Measurements from ENCODE around the gene CAMK1.
"Not testable (repeated sequence)": the region's sequence is repeated elsewhere in the genome, so short reads cannot be mapped to it uniquely, and the experiment has no call there.

Gene CAMK1

GRCh38 chr3:9778143-9779074 is 8.7 kb upstream of the CAMK1 start:
- peak overlapping the region; percentile 70 for H3K27ac ChIP-seq
- no peak for DNase-seq (ENCODE audit: low read depth, low spot score)

- DNase-seq (ENCODE audit: low read depth, low spot score), result no peak
- peak overlapping the region; percentile 70 for H3K27ac ChIP-seq
Observed at GRCh38 chr3:9777694-9778021, 7.9 kb upstream of the CAMK1 start.

GRCh38 chr3:9776896-9777693 is 7.3 kb upstream of the CAMK1 start:
- peak overlapping the region; percentile 70 for H3K27ac ChIP-seq
- DNase-seq (ENCODE audit: low read depth, low spot score), result no peak

- not testable (repeated sequence) for DNase-seq (ENCODE audit: low read depth, low spot score); H3K27ac ChIP-seq
Observed at GRCh38 chr3:9771007-9771406, 1.3 kb upstream of the CAMK1 start.

- no peak overlapping the region for H3K27ac ChIP-seq
- DNase-seq (ENCODE audit: low read depth, low spot score), result no peak
Observed at GRCh38 chr3:9770276-9770812, 597 bp upstream of the CAMK1 start.

GRCh38 chr3:9769012-9769411 is 735 bp downstream of the CAMK1 start:
- H3K27ac ChIP-seq, result no peak overlapping the region
- no peak for DNase-seq (ENCODE audit: low read depth, low spot score)

- no peak overlapping the region for H3K27ac ChIP-seq
- DNase-seq (ENCODE audit: low read depth, low spot score), result no peak
Observed at GRCh38 chr3:9768141-9768775, 1.5 kb downstream of the CAMK1 start.

- no peak overlapping the region for H3K27ac ChIP-seq
- no peak for DNase-seq (ENCODE audit: low read depth, low spot score)
Observed at GRCh38 chr3:9767418-9767817, 2.3 kb downstream of the CAMK1 start.

- DNase-seq (ENCODE audit: low read depth, low spot score), result no peak
- H3K27ac ChIP-seq, result no peak overlapping the region
Observed at GRCh38 chr3:9765865-9766264, 3.9 kb downstream of the CAMK1 start.

- DNase-seq (ENCODE audit: low read depth, low spot score), result no peak
Observed at GRCh38 chr3:9762871-9763270, 6.9 kb downstream of the CAMK1 start.

GRCh38 chr3:9761919-9762318 is 7.8 kb downstream of the CAMK1 start:
- no peak overlapping the region for H3K27ac ChIP-seq

More at GRCh38 chr3:9762871-9763270, 6.9 kb downstream of the CAMK1 start:
- H3K27ac ChIP-seq, result no peak overlapping the region

GRCh38 chr3:9760779-9761505 is 8.8 kb downstream of the CAMK1 start:
- H3K27ac ChIP-seq, result no peak overlapping the region
- DNase-seq (ENCODE audit: low read depth, low spot score), result no peak

More at GRCh38 chr3:9761919-9762318, 7.8 kb downstream of the CAMK1 start:
- no peak for DNase-seq (ENCODE audit: low read depth, low spot score)

GRCh38 chr3:9757427-9757826 is 12.3 kb downstream of the CAMK1 start:
- no peak overlapping the region for H3K27ac ChIP-seq
- DNase-seq (ENCODE audit: low read depth, low spot score), result no peak

GRCh38 chr3:9754678-9755077 is 15.1 kb downstream of the CAMK1 start:
- DNase-seq (ENCODE audit: low read depth, low spot score), result no peak
- peak overlapping the region; percentile 39 for H3K27ac ChIP-seq

GRCh38 chr3:9750556-9751411 is 19.0 kb downstream of the CAMK1 start:
- no peak for DNase-seq (ENCODE audit: low read depth, low spot score)
- H3K27ac ChIP-seq, result peak overlapping the region; percentile 81

GRCh38 chr3:9749645-9750555 is 19.8 kb downstream of the CAMK1 start, which contains the start of gene OGG1:
Gene OGG1, plus strand, starts transcription at chr3:9749952. Its CDS starts 335 bp downstream, at chr3:9750287.
- peak; percentile 86 for DNase-seq (ENCODE audit: low read depth, low spot score)

GRCh38 chr3:9749296-9749644 is 20.5 kb downstream of the CAMK1 start:
- H3K27ac ChIP-seq, result peak overlapping the region; percentile 81
- DNase-seq (ENCODE audit: low read depth, low spot score), result no peak

More at GRCh38 chr3:9749645-9750555, 19.8 kb downstream of the CAMK1 start, which contains the start of gene OGG1:
- peak within 1 kb of the TSS; percentile 81 for H3K27ac ChIP-seq

GRCh38 chr3:9748031-9748430 is 21.7 kb downstream of the CAMK1 start:
- H3K27ac ChIP-seq, result no peak overlapping the region
- DNase-seq (ENCODE audit: low read depth, low spot score), result no peak
